Measurements from ENCODE around the gene PSAT1.
A peak's percentile ranks its signal among the peaks of the same experiment; 100 is the strongest.
"Not testable (repeated sequence)": the region's sequence is repeated elsewhere in the genome, so short reads cannot be mapped to it uniquely, and the experiment has no call there.

The PSAT1 gene

DNA sequence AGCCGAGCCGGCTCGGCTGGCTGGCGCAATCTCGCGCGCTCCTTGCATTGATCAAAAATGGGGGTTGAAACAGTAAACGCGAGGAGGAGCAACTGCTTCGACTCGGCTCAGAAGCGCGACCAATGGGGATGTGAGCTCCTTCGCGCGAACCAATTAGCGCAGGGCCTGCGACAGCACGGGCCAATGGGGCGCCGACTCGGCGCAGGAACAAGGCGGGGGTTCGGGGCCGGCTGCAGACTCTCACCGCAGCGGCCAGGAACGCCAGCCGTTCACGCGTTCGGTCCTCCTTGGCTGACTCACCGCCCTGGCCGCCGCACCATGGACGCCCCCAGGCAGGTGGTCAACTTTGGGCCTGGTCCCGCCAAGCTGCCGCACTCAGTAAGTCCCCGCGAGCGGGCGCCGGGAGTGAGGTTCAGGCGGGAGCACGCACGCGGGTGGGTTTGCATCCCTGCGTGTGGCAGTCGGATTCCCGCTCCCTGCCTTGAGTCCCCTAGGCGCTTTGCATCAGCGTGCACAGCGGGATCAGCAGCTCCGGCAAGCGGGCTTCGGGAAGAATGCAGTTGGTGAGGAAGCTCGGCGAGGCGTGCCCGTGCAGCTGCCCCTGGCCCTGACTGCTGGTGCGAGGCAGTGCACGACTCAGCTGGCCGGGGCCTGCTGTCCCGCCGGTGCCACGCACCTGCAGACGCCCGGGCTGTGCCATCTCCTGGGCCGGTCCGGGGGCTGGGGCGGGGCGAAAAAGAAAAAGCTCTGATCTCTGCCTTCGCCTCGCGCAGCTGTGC lies at the start of gene PSAT1:
TSS of gene PSAT1 (plus strand) at position 233 of the 779 bp plus-strand sequence. CDS start at position 319, 86 bp downstream.
- peak; percentile 100 for DNase-seq (ENCODE audit: low spot score)

DNA sequence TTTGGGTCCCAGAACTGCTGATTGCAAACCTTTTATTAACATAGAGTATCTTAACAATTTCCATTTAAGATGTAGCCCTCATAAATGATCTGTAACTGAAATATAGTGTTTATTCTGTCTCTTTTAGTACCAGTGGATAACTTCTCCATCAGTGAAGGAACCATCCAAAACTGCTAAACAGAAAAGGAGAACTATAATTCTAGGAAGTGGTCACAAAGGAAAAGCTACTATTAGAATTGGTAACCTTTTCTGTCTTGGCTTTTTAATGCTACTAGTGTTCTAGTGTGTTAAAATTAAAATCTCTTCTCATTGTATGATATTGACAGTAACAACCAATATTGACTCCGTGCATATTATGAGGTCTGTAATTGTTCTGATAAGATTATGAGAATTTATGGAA lies 48.3 kb upstream of the PSAT1 start:
- no peak for DNase-seq (ENCODE audit: low spot score)

DNA sequence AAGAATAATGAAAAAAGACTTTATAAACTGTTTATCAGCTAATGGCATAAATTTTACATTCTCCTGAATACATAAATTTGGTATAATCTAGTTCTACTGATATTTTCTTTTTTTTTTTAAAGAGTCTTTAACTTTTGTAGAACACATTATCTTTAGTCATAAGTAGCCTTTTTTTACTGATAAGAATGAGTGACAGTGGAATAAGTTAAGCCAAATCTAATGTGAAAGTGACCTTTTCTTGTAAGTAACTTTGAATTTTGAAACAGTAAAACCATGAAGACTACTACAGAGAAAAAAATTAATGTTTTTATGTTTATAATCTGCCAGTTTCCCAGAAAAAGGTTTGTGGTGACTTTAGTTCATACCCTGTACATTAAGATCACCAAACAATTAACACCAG lies 47.4 kb upstream of the PSAT1 start:
- DNase-seq (ENCODE audit: low spot score) = no peak

DNA sequence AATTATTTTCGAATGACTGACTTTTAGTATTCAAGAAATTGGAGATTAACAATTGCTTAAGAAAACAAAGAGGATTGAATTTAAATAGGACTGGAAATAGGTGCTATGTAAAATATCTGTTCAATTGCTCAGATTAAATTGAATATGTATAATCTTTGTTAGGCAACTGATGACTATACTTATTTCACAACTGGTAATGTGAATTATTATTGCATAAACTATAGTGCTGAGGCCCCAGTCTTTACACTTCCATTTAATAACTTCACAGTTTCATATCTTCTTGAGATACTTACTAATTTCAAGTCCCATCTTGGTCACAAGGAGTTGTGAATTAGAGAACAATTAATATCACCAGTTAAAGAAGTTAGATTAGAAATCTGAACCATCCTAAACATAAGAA lies 44.3 kb upstream of the PSAT1 start:
- DNase-seq (ENCODE audit: low spot score) = no peak

DNA sequence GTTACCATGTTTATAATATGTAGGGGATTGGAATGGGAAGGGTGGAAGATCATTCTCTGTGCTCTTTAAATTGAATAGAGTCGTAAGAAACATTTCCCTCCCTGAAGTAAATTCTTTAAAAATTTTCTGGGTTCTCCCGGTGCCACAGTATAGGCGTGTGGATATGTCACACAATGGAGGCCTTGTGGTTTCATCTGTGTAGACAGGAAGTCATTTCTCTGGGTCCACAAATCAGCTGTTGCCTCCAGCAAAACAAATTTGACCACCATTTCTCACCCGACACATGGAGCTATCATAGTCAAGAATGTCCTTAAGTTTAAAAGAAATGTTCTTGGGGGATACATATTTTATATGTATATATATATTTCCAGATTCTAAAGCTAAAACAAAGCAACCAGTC lies 43.6 kb upstream of the PSAT1 start:
- DNase-seq (ENCODE audit: low spot score) = no peak

DNA sequence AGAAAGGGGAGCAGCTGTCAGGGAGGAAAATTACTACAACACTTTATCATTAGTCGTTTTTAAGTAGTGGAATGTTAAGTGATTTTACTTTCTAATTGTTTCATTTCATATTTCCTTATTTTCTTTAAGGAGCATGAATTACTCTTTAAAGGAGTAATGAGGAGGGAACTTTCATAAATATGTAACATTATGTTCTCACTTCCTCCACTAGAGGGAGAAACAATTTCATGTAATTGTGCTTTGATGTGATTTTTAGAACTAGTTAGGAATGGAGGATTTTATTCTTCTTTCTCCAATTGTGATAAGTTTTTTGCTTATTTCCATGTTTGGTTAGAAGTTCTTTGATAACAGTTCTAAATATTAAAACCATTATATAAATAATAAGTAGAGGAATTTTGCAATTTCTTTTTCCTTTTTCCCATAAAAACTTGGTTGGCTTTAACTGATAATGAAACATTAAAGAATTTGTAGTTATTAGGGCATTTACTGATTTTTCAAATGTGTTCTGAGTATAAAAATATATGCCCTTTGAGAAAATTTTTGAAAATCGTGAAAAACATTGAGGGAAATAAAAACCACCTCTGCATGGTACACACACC lies 35.4 kb upstream of the PSAT1 start:
- DNase-seq (ENCODE audit: low spot score) = peak; percentile 61

DNA sequence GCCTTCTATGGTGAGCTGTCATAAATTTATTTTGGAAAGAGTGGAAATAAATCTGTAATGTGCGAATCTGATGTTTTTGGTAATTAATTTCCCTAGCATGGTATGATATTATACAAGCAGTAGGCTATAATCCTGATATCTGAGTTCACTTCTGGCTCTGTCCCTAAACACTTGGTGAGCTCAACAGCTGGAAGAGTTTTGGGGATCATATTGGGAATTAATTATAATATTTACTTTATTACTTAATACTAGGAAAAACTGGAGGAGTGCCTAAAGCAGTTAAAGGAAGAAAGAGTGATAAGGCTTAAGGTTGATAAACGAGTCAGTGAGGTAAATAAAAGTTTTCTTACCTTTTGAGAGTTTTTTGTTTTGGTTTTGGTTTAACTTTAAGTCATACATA lies 34.3 kb upstream of the PSAT1 start:
- DNase-seq (ENCODE audit: low spot score) = no peak

DNA sequence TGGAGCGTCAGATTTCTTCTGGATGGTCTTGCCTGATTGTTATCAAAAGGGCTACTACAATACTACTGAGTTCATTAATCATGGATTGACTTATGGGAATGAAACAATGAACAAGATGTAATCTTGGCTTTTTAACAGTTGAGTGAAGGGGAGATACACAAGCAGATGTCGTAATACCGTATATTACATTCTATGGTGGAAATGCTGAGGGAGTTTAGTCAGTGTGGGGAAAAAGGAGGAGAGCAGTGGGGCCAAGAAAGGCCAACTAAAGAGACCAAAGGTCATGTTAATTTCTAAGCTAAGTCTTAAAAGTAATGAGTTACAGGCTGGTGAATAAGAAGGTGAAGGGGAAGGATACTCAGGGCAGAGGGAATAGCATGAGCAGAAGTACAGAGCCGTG lies 29.0 kb upstream of the PSAT1 start:
- no peak for DNase-seq (ENCODE audit: low spot score)

DNA sequence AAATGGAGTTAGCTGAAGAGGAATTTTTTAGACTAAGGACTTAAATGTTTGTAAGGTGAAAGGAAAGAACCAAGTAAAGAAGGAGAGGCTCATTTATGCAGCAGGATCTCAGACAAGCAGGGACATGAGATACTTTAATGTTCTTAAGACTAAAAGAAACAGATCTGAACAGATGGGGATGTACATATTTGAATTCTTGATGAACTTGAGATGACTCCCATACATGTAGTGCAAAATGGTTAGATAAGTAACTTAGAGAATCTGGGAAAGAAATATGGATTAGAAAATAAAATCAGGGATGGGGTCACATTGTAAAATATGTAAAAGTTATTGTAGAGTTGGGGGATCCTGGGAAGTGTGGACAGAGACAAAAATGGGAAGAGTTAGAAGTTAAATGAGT lies 27.1 kb upstream of the PSAT1 start:
- DNase-seq (ENCODE audit: low spot score) = no peak

DNA sequence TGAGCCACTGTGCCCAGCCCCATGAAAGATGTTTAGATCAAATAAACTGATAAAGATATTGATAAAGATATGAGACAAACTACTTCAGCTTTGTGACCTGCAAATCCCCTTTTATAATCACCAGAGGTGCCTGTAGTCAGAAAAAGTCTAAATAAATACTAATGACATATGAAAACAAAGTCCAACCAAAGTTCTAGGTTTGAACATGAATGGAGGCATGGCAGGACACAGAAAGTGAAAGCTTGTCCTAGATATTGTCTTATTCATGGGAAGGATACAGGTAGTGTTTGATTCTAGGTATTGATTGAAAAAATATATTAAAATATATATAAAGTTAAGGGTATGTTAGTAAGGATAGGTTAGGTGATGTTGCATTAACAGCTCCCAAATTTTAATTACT lies 24.6 kb upstream of the PSAT1 start:
- DNase-seq (ENCODE audit: low spot score) = no peak

DNA sequence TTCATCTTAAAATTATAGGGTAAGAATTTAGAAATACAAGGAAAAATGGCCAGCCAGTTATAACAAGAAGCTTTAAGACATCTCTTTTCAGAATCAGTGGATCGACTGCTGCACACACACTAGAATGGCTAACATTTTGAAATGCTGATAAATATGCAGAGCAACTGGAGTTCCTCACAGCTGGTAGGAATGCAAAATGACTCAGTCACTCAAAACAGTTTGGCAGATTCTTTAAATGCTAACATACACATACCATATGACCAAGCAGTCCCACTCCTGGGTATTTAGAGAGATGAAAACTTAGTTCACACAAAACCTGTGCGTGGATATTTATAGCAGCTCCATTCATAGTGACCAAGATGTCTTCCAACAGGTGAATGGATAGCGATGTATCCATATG lies 23.2 kb upstream of the PSAT1 start:
- DNase-seq (ENCODE audit: low spot score) = no peak

DNA sequence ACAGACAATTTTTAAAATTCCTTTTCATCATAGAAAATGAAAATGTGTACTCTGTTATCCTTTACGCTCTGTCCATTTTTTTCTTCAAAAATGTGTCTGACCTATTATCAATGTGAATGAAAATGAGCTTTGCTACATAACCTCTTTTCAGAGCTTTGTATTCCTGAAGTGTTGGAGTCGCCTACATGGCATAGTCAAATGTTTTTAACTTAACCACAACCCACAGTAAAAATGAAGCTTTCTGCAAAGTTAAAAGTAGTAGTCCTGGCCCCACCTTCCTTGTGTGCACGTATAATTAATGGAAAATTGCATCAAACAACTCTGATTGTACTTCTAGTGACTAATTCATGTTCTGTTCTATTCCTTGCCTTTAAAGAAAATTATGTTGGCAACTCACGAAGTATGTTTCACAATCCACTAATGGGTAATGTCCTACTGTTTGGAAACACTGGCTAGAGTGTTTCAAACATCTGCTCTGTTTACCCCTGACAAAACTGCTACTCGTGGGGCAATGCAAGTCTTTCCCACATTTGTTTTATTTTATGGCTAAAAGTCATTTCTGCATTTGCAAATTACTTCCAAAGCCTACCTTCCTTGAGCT lies 18.6 kb upstream of the PSAT1 start:
- DNase-seq (ENCODE audit: low spot score) = peak; percentile 73

DNA sequence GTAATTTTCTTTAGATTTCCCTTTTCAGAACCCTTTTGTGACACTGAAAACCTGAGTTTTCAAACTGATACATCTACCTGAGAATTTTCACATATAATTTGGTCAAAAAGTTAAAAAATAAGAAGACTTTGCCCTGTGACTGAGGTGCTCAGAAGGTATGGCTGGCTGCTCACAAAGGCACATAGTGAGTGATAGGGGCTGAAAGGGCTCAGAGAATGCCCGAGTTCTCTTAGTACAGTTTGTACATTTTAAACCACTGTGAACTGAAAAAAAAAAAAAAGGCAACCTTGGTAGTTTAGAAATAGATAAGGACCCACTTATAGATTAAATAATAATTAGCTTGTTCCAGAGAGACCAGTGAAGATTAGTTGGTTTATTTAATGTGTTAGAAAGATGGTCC lies 18.1 kb upstream of the PSAT1 start:
- DNase-seq (ENCODE audit: low spot score) = no peak

DNA sequence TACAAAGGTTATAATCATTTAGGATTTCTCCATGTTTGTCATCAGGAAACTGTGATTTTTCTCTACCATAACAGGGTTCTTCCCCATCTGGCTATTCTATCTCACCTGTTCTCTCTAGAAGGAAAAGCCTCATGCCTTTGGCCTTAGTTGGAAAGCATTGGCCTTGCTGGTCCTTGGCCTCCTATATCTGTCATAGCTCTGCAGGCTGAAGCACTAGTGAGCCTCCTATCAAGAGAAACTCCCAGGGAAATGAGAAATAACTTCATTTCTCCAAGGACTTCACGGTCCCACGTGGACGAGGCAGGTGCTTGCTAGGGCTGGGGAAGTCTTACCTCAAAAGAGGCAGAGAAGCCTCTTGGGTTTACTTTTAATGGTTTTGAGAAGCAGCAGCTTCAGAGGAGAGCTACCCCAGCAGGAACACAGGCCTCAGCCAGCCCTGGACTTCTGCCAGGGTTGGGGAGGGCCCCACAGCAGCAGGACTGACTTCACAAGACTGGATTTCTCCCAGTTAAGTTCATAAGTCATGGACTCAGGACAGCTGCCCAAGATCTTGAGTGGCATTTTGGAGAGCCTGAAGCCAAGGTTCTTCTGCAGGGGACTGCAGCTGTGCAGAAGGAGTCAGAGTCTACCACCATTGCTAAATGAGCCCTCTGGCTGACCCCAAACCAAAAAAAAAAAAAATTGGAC lies 15.8 kb upstream of the PSAT1 start:
- peak; percentile 44 for DNase-seq (ENCODE audit: low spot score)

DNA sequence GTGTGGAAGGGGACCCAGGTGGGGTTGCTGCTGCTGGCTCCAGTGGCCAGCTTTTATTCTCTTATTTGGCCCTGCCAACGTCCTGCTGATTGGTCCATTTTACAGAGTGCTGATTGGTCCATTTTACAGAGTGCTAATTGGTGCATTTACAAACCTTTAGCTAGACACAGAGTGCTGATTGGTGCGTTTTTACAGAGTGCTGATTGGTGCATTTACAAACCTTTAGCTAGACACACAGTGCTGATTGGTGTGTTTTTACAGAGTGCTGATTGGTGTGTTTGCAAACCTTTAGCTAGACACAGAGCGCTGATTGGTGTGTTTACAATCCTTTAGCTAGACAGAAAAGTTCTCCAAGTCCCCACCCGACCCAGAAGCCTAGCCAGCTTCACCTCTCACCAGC lies 12.7 kb upstream of the PSAT1 start:
- not testable (repeated sequence) for DNase-seq (ENCODE audit: low spot score)

DNA sequence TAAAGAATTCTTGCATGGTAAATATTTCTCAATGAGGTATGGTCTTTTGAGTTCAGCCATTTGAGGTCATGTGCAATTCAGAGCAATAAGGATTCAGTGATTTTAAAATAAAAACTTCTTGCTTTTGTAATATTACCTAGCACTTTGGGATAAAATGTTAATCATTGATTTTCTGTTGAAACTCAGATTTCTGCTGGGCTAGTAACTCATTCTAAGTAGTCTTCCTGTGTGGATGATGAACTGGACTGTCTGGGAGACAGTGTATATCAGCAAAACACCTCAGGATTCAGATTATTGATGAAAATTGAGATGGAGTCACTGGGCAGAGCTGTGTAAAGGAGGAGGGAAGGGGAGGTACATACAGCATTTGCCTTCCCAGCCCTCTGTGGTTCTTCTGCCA lies 10.8 kb upstream of the PSAT1 start:
- DNase-seq (ENCODE audit: low spot score) = no peak

DNA sequence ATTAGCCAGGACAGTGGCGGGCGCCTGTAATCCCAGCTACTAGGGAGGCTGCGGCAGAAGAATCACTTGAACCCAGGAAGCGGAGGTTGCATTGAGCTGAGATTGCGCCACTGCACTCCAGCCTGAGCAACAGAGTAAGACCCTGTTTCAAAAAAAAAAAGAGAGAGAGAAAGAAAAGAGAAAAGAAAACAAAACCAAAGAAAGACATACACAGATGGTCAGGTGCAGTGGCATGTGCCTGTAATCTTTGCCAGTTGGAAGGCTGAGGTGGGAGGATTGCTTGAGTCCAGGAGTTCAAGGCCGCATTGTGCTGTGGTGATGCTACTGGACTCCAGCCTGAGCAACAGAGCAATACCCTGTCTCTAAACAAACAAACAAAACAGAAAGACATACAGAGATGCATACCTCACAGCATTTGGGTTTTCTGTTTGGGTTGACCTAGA lies 10.0 kb upstream of the PSAT1 start:
- DNase-seq (ENCODE audit: low spot score) = no peak

DNA sequence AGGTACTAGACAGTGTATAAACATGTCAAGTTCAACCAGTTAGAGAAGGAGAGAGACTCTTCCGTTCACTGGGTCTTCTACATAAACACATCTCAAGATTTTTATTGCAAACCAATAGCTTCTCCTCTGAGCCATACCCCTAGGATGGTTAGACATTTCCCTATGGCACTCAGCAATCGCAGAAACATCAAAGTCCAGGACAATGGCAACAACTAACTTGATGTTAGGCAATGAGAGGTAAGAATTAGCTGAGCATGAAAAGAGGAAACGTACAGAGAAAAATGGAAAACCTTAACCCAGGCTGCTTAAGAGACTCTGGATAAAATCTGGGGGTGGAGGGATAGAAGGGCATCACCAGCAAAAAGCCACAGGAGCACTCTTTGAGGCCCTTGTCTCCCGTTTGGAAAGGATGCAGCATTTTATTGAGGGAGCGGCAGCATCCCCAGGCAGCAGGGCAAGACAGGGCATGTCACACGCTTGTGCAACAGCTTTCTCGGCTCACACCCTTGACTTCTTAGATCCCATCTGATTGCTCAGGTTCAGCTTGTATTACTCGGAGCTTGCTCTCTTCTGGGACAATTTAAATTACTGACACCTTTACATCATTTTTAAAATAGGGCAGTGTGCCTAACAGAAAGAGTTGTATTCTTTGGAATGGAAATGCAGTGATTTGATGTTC lies 8.6 kb upstream of the PSAT1 start:
- DNase-seq (ENCODE audit: low spot score) = no peak

DNA sequence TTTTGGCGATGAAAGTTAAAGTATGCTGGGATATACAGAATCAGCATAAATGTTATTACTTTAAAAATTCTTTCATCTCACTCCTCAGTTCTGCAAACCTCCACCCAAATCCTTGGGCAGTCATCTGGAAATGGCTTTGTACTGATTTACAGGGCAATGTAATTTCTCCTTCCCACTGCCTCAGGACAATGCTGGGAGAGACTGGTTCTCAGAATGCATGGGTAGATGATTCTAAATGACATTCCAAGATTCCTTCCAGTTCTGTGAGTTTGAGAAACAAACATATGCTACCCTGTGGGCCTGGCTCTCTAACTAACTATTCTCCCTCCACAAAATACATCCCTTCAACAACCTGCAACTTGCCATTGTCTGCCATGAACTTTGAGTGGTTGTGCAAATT lies 7.5 kb upstream of the PSAT1 start:
- no peak for DNase-seq (ENCODE audit: low spot score)

DNA sequence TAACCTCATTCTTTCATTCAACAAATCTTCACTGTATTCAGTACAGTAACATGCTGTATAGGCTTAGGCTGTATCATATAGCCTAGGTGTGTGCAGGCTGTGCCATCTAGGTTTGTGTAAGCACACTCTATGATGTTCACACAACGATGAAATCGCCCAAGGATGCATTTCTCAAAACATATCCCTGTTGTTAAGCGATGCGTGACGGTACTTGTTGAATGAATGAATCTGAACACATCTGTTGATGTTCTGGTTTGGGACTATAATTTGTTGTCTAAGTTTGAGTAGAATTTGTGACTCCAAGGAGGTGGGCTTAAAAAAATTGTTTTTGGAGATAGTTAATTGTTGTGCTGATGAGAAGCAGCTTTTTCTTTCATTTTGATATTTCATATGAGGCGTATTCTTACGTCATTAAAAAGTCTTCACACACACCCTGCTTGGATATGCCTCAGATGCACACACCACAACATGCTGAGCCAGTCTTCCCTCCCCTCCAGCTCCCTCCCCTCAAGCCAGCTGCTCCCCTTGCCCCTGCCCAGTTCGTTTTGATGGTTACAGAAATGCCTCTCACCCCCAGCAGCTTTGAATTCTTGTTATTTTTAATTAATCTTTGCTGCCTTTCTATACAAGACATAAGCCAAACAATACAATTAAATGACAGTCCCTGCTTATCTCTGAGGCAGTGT lies 5.5 kb upstream of the PSAT1 start:
- DNase-seq (ENCODE audit: low spot score) = no peak

DNA sequence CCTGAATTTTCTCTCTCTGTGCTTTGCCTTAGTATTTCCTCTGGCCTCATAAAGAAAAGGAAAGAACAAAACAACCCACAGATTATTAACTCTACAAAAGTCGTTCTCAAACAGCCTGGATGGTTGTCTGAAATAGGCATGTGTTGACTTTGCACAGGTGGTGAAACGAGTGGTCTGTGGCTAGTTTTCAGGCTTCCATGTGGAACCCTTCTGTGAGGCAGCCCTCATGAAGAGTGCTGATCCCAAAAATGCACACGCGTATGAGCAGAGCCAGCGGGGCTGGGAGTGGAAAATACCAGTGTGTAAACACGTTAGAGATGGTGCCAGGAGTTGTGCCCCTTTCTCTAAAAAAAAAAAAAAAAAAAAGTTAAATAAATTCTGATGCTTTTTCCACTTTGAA lies 4.9 kb upstream of the PSAT1 start:
- no peak for DNase-seq (ENCODE audit: low spot score)

Measured in GM03348 (cell line).